Hematopoietic multipotent progenitor cell treated with erythropoietin and hydrocortisone succinate and interleukin-3 and kit ligand, for 6 days (in vitro differentiated cells): Measurements from ENCODE around the gene CHIT1.
"Not testable (repeated sequence)": the region's sequence is repeated elsewhere in the genome, so short reads cannot be mapped to it uniquely, and the experiment has no call there.

Experiments
- DNase-seq: peaks from one replicate; pipeline ENCODE4 v3.0.0-alpha.2; 2015

The CHIT1 gene

GRCh38 chr1:203229471-203230135 lies at the start of gene CHIT1:
Gene CHIT1, minus strand, starts transcription at chr1:203229673. Its CDS starts 37 bp downstream, at chr1:203229636.
- no peak for DNase-seq

- DNase-seq, result no peak
Observed at GRCh38 chr1:203278885-203279406, 49.5 kb upstream of the CHIT1 start.

GRCh38 chr1:203278082-203278884 lies 48.8 kb upstream of the CHIT1 start:
- DNase-seq, result no peak

GRCh38 chr1:203276916-203277545 lies 47.6 kb upstream of the CHIT1 start:
- no peak for DNase-seq

GRCh38 chr1:203276408-203276807 lies 46.9 kb upstream of the CHIT1 start:
- DNase-seq, result no peak

GRCh38 chr1:203275656-203276272 lies 46.3 kb upstream of the CHIT1 start:
- no peak for DNase-seq

- no peak for DNase-seq
Observed at GRCh38 chr1:203274603-203275381, 45.3 kb upstream of the CHIT1 start.

- no peak for DNase-seq
Observed at GRCh38 chr1:203273869-203274602, 44.6 kb upstream of the CHIT1 start.

GRCh38 chr1:203273206-203273868 lies 43.9 kb upstream of the CHIT1 start:
- peak; percentile 89 for DNase-seq

GRCh38 chr1:203272633-203273205 lies 43.2 kb upstream of the CHIT1 start:
- DNase-seq, result no peak

GRCh38 chr1:203271962-203272632 lies 42.6 kb upstream of the CHIT1 start:
- DNase-seq, result no peak

GRCh38 chr1:203271018-203271743 lies 41.7 kb upstream of the CHIT1 start:
- peak; percentile 92 for DNase-seq

- no peak for DNase-seq
Observed at GRCh38 chr1:203270448-203270847, 41.0 kb upstream of the CHIT1 start.

GRCh38 chr1:203269654-203270020 lies 40.2 kb upstream of the CHIT1 start:
- DNase-seq, result no peak

GRCh38 chr1:203268901-203269653 lies 39.6 kb upstream of the CHIT1 start:
- peak; percentile 92 for DNase-seq

- DNase-seq, result no peak
Observed at GRCh38 chr1:203267912-203268311, 38.4 kb upstream of the CHIT1 start.

GRCh38 chr1:203267347-203267846 lies 37.9 kb upstream of the CHIT1 start:
- DNase-seq, result peak; percentile 95

GRCh38 chr1:203266140-203266539 lies 36.7 kb upstream of the CHIT1 start:
- not testable (repeated sequence) for DNase-seq
